Esophagus muscularis mucosa (tissue), 3 donors: Measurements from ENCODE around the gene SZT2.

Experiments
- CTCF ChIP-seq, 3 experiments: fragments of 200-600 bp in 2 of 3; fragments of 450-650 bp in 1 of 3; sonication (generic) in 2 of 3; IDR thresholded peaks; one replicate each; pipeline ENCODE4 v1.5.1; 2017 to 2019; ENCODE audit warnings: antibody characterized with exemption in 3 of 3, mild to moderate bottlenecking in 2 of 3, moderate library complexity in 1 of 3
- POLR2A ChIP-seq: fragments of 450-650 bp; IDR thresholded peaks from one replicate; pipeline ENCODE4 v1.6.1; 2017; ENCODE audit warnings: antibody characterized with exemption, moderate library complexity, mild to moderate bottlenecking, low read depth

GRCh38 chr1:43451701-43452532, 62.2 kb downstream of the SZT2 start:
- TF ChIP-seq CTCF (IDR thresholded peaks at IDR 0.05) (no peak), POLR2A (no peak)
